Erythroblast (primary cell): ENCODE data around the gene PDGFD.

Source experiments
- DNase-seq, 2 experiments: peaks; one replicate each; lab custom pipeline; 2025; lab: John Stamatoyannopoulos, UW
- GATA1 ChIP-seq: IDR thresholded peaks from 2 replicates; pipeline ENCODE4 v1.6.1; 2011; ENCODE audit warnings: low read depth, mild to moderate bottlenecking, control low read depth, low read length, moderate library complexity
- POLR2A ChIP-seq: IDR thresholded peaks from 2 replicates; pipeline ENCODE4 v1.6.1; 2011; ENCODE audit warnings: mild to moderate bottlenecking, low read length

PDGFD gene

DNA sequence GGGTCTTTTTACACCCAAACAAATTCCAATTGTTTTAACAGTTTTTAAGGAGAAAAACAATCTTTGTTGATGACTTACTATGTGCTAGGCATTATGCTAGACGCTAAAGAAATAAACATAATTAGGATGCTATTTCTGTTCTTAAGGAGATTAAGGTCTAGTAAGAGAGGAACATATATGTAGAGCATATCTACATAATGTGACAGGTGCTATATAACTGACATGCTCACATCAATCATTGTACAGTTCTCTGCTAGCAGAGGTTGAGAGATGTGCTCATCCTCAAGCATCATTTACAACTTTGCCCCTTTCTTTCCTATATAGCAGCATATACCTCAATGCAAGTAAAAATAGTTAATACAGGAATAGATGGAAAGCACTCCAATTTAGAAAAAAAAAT lies 37.5 kb downstream of the PDGFD start:
- no peak for DNase-seq
- TF ChIP-seq POLR2A (no peak), GATA1 (no peak)

DNA sequence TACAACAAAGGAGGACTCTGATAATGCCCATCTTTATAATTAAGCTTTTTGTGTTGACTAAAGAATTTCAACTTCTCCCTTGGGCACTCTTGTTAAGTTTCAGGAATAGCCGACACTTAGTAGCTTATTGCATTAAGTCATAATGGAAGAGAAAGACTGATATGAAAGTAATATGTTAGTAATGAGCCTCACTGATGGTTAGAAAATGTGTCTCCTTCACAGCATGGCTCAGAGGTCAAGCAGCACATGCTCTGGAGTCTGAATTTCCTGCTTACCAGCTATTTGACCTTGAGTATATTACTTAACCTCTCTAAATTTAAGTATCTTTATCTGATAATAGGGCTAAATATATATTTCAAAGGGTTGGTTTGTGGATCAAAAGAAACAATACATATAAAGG lies 39.0 kb downstream of the PDGFD start:
- TF ChIP-seq GATA1: no peak
- TF ChIP-seq POLR2A: no peak
- no peak for DNase-seq

DNA sequence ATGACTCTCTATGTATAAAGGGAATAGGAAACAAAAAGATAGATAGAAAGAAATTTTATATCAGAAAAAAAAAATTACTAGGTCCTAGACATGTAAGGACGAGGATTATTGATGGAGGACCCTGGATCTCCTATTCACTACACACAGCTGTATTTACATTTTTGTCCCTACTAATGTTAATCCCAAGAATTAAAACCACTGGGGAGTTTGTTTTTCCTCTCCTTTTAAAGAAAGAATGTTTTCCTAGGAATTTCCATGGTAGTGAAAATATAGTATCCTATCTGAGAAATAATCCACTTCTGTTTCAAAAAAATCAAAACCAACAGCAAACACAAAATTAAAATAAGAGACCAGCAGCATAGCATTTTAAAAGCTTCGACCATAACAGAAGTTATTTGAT lies 41.1 kb downstream of the PDGFD start:
- TF ChIP-seq GATA1 (no peak), POLR2A (no peak)
- no peak for DNase-seq

DNA sequence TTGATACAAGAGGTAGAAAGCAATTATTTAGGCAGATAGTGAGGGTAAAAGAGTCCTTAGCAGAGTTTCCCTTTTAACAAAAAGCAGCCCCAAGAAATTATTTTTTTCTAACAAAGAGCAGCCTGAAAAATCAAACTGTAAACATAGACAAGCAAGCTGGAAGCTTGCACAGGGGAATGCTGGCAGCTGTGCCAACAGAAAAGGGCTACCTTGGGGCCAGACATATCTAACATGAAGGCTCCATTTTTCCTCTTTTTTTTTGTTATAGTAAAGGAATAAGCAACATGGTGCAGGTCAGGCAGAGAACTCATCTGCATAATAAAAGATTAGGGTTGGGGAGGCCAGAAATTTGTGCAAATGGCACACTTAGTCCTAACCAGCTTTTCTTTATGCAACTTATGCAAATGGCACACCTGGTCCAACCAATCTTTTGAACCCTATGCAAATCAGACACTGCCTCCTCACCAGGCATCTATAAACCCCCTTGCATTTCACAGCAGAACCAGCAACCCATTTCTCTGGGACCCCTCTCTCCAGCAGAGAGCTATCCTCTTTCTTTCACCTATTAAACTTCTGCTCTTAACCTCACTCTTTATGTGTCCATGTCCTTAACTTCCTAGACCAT lies 41.8 kb downstream of the PDGFD start:
- TF ChIP-seq GATA1 (no peak), POLR2A (no peak)
- no peak for DNase-seq

DNA sequence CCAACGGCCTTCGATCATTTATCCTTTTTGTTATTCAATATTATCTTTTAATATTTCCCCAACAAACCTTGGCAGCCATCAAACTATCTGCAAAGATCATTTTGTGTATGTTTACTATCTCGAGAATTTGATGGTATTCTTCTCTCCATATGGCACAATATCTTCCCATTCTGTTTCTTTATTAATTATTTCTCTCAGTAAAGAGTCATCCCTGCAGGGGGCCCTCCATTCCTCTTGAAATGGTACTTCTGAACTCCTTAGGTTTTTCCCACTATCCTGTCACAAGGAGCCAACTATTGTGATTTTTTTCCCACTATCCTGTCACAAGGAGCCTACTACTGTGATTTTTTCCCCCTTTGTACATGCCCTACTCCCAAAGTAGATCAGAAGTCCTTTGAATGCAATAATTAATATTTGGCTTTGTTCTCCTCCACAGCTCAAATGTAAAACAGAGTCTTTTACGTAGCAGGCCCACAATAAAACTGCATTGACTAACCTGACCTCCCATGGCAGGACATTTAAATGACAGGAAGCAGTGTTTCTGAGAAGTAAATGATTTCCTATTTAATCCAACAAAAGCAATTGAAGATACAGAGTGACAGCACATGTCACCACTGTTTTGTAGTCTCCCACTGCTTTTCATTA lies 43.3 kb downstream of the PDGFD start:
- no peak for DNase-seq
- TF ChIP-seq POLR2A (no peak), GATA1 (no peak)

DNA sequence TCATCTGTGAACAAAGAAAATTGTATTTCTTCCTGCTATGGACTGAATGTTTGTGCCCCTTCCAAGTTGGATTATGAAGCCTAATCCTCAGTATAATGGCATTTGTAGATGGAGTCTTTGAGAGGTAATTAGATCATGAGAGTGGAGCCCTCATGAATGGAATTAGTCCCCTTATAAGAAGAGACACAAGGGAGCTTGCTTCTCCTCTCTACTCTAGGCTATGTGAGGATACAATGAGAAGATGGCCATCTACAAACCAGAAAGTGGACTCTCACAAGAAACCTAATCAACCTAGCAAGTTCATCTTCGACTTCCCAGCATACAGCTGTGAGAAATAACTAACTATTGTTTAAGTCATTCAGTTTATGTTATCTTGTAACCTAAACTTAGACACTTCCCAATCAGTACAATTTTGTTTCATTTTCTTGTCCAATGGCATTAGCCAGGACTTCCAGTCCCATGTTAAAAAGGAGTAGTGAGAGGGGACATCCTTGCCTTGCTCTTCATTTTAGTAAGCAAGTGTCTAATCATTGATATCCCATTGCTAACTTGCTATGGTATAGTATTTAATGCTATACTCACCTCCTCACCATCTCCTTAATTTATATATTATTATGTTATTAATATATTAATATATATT lies 45.7 kb downstream of the PDGFD start:
- no peak for DNase-seq
- TF ChIP-seq GATA1: no peak
- no peak for TF ChIP-seq POLR2A

DNA sequence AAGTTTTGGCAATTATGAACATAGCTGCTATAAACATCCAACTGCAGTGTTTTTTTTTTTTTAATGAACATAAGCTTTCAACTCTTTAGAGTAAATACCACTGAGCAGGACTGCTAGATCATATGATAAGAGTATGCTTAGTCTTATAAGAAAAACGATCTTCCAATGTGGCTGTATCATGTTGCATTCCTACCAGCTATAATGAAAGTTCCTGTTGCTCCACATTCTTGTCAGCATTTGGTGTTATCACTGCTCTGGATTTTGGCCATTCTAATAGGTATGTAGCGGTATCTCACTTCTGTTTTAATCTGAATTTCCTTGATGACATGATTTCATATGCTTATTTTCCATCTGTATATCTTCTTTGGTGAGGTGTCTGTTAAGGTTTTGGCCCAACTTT lies 50.4 kb downstream of the PDGFD start:
- TF ChIP-seq POLR2A (no peak), GATA1 (no peak)
- DNase-seq: no peak

DNA sequence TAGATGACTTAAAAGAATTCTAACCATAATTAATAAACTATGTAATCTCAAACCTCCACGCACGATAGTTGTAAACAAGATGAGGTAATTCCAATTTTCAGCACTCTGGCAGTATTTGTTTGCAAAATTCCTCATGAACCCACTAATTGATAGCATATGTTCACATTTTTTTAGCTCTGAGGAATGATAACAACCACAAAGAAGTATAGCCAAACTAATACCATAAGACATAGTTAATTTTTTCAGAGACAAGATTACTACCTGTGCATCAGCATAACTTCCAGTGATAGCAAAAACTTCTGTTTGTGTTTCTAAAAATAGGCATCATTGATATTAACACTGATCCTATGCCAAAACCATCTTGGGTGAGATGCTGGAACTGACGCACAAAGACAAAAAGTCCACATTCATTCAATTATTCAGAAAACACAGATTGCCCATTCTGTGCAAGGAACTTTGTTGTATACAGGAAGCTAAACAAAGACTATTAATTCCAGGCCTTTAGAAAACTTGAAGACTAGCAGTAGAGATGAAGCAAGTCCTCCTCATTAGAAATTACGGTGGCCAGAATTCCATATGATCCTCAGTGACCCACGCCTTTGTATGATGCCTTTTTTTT lies 57.7 kb downstream of the PDGFD start:
- TF ChIP-seq GATA1 (no peak), POLR2A (no peak)
- DNase-seq: no peak

DNA sequence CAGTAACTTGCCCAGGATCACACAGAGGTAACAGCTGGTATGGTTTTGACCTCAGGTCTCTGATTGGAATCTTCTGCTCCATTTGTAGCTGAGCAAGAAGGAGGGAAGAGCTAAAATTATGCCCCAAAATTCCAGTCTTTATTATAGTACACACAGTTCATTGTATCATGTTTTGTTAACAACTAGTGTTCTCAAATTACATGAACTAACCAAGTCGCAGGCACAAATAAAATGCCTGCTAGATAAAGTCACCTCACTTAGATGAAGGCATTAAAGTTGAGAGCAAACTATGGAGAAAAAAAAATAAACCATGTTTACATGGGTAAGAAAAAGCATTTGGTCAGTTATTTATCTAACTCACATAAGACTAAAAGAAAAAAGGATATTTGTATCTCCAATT lies 58.8 kb downstream of the PDGFD start:
- DNase-seq: no peak
- TF ChIP-seq POLR2A: no peak
- TF ChIP-seq GATA1: no peak

DNA sequence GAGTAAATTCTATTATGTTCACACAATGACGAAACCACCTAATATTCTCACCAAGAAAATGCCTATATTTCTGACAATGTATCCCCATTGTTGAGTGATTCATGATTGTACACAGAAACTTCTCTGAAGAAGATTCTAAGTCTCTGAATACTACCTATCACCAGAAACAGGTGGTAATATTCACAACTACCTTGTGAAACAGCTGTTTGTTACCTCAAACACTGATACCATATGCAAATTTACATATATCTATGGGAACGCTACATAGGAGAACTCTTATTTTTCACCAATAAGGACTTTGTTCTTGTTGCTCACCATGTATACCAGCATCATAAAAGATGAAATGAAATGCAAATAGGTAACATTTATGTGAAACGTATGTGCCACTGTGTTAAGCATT lies 59.3 kb downstream of the PDGFD start:
- TF ChIP-seq POLR2A: no peak
- TF ChIP-seq GATA1: no peak
- DNase-seq: no peak

DNA sequence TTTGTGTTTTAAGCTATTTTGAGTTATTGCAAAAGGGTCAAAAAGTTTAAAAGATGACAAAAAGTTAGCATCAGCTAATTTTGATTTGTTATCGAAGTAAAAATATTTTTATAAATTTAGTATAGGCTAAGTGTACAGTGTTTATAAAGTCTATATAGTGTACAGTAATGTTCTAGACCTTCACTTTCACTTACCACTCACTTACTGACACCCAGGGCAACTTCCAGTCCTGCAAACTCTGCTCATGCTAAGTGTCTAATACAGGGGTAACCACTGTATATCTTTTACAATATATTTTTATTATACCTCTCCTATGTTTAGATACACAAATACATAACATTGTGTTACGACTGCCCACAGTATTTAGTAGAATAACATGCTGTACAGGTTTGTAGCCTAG lies 59.7 kb downstream of the PDGFD start:
- TF ChIP-seq POLR2A (no peak), GATA1 (no peak)
- DNase-seq: no peak

DNA sequence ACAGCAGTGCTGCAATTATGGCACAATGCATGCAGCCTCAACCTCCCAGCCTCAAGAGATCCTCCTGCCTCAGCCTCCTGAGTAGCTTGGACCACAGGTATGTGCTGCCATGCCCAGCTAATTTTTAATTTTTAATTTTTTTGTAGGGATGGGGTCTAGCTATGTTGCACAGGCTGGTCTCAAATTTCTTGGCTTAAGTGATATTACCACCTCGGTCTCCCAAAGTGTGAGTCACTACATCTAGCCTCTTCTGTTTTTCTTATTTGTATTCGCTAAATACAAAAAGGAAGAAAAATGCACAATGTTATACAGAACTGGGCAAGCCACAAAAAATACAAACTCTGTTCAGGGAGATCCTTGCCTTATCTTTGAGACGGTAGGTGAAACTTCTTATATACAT lies 65.4 kb downstream of the PDGFD start:
- TF ChIP-seq POLR2A: no peak
- TF ChIP-seq GATA1: no peak
- DNase-seq: no peak

DNA sequence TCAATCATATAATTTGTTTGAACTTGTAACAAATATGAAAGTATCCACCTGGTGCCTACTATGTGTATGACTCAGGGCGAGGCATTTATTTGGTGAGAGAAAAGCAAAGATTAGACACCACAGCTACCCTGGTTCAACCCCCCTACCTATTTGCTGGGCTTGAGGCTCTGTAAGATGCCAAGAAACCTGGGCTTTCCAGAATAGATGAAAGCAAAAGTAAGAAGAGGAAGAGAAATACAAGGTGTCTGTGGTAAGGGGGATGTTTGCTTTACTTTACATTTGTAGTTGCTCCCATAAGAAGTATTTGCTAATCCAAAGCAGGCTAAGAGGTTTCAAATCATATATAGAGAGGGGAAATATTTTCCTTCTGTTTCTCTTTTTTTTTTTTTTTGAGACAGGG lies 65.8 kb downstream of the PDGFD start:
- no peak for DNase-seq
- TF ChIP-seq POLR2A (no peak), GATA1 (no peak)

DNA sequence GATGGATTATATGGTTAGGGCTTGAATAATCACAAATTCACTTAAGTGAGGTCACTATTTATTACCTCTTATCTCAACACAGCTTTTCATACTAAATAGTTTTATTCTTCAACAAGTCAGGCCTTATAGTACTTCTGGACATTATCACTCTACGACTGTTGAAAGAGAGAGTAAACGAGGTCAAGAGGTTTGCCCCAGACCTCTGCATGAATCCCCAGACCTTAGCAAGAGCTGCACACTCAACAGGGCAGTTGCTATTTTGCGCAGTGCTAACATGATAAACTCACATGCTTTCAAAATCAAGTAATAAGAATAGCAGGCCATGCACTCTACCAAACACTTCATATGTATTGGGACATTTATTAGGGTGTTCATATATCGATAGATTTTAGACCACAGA lies 67.0 kb downstream of the PDGFD start:
- no peak for DNase-seq
- TF ChIP-seq POLR2A (no peak), GATA1 (no peak)

DNA sequence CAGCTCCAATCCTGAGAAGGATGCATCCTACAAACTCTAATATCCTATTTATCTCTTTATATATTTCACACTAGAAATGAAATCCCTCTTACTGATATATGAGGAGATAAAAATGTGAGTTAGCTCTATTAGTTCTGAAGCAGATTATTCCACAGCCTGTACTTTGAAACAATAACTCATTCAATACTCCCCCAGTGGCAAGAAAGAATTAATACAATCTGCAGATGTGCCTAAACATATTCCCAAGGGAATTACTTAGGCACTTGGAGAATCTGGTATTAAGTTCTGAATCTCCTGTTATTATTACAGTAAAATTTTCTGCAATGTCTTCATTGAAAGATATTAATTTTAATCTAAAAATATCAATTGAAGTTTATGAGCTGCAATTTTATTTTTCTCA lies 68.2 kb downstream of the PDGFD start:
- DNase-seq: no peak
- TF ChIP-seq GATA1: no peak
- TF ChIP-seq POLR2A: no peak
